Measurements from ENCODE around the gene SOX6.

DNA sequence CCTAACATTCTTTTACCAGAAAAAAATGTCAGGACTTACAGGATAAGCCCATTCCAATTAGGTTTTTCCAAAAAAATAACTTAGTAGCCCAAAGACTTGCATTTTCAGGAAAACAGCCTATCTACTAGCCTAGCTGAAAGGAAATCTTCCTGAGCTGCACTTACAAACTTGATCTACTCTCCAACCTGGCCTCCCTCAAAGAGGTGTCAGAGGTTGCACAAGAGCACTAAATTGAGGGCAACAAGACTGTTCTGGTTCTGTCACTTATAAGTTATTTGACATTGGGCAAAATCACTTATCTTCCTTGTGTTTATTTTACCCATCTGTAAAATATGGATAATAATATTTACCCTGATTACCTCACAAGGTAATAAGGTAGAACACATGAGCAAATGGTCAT, 7.9 kb upstream of the SOX6 start:
- no peak for TF ChIP-seq MTA1 (CRISPR knock-in tag; IDR thresholded peaks at IDR 0.05; ENCODE audit: borderline replicate concordance)
- TF ChIP-seq SMC3 (IDR thresholded peaks at IDR 0.05; ENCODE audit: low read length): no peak
- TF ChIP-seq EZH2 (conservative IDR thresholded peaks at IDR 0.05; ENCODE audit: low read depth, low read length): no peak
- TF ChIP-seq, protein P1, sequence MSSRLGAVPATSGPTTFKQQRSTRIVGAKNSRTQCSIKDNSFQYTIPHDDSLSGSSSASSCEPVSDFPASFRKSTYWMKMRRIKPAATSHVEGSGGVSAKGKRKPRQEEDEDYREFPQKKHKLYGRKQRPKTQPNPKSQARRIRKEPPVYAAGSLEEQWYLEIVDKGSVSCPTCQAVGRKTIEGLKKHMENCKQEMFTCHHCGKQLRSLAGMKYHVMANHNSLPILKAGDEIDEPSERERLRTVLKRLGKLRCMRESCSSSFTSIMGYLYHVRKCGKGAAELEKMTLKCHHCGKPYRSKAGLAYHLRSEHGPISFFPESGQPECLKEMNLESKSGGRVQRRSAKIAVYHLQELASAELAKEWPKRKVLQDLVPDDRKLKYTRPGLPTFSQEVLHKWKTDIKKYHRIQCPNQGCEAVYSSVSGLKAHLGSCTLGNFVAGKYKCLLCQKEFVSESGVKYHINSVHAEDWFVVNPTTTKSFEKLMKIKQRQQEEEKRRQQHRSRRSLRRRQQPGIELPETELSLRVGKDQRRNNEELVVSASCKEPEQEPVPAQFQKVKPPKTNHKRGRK (CRISPR knock-in tag; IDR thresholded peaks at IDR 0.05): no peak
- TF ChIP-seq, protein P2, sequence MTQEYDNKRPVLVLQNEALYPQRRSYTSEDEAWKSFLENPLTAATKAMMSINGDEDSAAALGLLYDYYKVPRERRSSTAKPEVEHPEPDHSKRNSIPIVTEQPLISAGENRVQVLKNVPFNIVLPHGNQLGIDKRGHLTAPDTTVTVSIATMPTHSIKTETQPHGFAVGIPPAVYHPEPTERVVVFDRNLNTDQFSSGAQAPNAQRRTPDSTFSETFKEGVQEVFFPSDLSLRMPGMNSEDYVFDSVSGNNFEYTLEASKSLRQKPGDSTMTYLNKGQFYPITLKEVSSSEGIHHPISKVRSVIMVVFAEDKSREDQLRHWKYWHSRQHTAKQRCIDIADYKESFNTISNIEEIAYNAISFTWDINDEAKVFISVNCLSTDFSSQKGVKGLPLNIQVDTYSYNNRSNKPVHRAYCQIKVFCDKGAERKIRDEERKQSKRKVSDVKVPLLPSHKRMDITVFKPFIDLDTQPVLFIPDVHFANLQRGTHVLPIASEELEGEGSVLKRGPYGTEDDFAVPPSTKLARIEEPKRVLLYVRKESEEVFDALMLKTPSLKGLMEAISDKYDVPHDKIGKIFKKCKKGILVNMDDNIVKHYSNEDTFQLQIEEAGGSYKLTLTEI (CRISPR knock-in tag; conservative IDR thresholded peaks at IDR 0.05): no peak
